SKM-1 (cell line): ENCODE measurements around the gene MPZL1.
"Not testable (repeated sequence)": the region's sequence is repeated elsewhere in the genome, so short reads cannot be mapped to it uniquely, and the experiment has no call there.

Experiments
- DNase-seq: peaks from one replicate; lab custom pipeline; 2025; ENCODE audit not compliant: unreplicated experiment; lab: John Stamatoyannopoulos, UW

MPZL1 gene

DNA sequence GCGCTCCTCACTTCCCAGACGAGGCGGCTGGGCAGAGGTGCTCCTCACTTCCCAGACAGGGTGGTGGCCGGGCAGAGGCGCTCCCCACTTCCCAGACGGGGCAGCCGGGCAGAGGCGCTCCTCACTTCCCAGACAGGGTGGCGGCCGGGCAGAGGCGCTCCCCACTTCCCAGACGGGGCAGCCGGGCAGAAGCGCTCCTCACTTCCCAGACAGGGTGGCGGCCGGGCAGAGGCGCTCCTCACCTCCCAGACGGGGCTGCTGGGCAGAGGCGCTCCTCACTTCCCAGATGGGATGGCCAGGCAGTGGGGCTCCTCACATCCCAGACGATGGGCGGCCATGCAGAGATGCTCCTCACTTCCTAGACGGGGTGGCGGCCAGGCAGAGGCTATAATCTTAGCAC, 84.5 kb downstream of the MPZL1 start:
- not testable (repeated sequence) for DNase-seq

DNA sequence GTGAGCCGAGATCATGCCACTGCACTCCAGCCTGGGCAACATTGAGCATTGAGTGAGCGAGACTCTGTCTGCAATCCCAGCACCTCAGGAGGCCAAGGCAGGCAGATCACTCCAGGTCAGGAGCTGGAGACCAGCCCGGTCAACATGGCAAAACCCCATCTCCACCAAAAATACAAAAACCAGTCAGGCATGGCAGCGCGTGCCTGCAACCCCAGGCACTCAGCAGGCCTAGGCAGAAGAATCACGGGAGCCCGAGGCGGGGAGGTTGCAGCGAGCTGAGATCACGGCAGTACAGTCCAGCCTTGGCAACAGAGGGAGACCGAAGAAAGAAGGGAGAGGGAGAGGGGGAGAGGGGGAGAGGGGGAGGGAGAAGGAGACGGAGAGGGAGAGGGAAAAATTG, 84.9 kb downstream of the MPZL1 start:
- not testable (repeated sequence) for DNase-seq

DNA sequence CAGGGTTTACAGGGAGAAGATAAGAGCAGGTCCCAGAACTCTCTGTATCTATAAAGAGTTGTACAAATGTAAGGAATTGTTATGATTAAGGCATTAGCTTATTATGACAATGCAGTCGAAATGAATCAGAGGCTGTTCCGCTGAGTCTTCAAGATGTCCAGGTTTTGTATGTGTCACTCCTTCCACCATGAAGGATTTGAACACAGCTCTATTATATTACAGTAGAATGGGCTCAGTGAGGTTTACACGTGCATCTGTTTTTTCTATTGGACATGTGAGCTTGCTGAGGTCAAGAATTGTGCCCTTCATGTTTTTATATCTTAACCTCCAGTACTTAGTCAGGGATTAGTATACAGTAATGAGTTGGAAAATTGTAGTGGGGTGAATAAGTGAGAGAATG, 86.3 kb downstream of the MPZL1 start:
- DNase-seq = no peak

DNA sequence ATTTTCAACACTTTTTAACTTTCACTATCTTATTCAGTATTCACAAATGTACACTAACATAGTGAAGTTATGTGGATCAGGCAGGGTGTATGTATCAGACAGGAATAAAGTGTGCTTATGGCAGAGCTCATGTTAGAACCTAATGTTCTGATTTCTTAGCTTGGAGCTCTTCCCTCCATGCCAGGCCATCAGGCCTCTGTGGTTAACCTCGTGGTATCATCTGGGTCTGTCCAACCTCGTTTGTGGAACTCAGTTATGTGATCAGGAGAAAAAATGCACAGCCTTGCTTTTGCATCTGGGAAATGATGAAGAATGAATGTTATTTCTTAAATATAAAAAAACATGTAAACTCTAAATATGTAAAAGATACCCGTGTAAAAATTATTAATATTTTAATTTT, 86.9 kb downstream of the MPZL1 start:
- no peak for DNase-seq

DNA sequence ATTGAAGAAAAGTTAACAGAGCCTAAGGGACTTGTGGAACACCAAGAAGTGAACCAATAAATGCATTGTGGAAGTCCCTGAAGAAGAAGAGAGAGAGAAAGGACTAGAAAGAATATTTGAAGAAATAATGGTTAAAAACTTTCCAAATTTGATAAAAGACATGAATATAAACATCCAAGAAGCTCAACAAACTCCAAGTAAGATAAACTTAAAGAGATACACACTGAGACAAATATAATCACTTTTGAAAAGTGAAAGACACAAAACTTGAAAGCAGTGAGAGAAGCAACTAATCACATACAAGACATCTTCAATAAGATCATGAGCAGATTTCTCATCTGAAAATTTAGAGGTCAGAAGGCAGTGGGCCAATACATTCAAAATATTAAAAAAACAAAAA, 91.2 kb downstream of the MPZL1 start:
- DNase-seq = no peak

DNA sequence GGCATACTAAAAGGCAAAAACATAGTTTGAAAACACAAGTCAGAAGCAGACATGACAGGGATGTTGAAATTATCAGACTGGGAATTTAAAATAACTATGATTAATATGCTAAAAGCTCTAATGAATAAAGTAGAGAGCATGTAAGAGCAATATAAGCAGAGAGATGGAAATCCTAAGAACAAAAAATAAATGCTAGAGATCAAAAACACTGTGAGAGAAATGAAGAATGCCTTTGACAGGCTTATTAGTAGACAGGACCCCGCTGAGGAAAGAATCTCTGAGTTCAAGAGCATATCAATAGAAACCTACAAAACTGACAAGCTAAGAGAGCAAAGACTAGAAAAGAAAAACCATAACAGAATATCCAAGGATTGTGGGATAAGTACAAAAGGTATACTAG, 93.9 kb downstream of the MPZL1 start:
- no peak for DNase-seq

DNA sequence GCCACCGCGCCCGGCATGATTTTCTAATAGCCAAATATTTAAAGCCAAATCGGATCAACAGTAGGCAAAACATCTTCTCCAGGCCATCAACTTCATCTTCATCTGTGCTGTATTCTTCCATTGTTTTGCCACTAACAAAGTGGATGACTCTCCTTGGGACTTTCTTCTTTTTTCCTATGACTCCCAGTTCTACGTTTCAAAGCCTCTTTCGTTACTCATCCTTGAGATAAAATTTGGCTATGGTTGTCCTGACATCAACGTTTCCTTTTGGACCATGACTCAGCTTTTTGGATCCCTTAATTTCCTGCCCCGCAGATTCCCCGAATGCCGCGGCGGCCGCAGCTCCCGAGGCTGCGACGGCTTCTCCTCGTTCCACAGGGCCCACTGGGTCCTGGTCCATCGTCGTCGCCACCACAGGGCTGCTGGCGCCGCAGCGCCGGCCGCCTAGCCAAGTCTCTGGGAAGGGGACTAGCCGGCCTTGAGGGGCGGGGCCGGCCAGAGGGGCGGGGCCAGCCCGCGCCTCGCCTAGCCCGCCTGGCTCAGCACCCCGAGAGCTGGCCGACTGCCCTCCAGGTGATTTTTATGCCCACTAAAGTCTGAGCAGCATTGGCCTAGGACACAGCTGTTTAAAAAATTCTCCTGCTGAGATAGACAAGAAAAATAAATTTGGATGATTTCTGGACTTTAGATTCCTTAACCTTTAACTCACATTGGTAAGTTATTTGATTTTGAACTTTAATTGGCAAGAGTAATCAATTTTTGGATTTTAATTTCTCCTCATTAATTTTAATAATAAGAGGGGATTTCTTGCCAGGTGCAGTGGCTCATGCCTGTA, 98.3 kb downstream of the MPZL1 start:
- no peak for DNase-seq

DNA sequence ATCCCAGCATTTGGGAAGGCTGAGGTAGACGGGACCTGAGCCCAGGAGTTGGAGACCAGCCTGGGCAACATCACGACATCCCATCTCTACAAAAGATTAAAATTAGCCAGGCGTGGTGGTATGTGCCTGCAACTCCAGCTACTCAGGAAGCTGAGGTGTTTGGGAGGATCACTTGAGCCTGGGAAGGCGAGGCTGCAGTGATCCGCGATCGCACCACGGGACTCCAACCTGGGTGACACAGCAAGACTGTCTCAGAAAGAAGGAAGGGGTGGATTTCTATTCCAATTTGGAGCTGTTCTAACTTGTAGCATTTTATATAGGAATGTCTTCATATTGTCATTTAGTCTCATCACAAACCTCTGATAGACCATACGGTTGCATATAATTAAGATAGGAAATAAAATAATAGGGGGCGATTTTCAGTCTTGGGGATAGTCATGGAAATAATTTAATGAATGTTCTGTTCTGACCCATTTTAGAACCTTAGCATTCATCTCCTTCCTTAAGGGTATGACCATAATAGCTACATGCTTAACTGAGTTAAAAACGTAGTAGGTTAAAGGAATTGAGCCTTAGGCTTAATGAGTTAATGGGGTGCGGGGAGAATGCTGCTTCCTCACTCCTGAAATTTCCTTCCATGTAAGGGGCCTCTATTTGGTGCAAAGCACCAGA, 99.0 kb downstream of the MPZL1 start:
- no peak for DNase-seq

DNA sequence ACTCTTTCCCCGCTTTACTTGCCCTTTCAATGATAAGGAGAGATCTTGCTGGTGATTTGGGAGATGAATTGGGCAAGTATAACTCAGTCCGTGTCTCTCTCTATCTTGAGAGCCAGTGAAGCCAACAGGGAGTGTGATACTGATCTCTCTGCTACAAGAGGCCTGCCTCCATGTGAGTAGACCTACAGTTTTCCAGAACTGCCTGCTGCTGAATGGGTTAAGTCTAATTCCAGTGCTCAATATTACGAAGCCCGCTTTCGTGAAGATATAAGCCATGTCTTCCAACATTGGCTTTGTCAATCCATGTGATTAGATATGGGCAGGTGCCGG, 99.5 kb downstream of the MPZL1 start:
- DNase-seq = no peak

DNA sequence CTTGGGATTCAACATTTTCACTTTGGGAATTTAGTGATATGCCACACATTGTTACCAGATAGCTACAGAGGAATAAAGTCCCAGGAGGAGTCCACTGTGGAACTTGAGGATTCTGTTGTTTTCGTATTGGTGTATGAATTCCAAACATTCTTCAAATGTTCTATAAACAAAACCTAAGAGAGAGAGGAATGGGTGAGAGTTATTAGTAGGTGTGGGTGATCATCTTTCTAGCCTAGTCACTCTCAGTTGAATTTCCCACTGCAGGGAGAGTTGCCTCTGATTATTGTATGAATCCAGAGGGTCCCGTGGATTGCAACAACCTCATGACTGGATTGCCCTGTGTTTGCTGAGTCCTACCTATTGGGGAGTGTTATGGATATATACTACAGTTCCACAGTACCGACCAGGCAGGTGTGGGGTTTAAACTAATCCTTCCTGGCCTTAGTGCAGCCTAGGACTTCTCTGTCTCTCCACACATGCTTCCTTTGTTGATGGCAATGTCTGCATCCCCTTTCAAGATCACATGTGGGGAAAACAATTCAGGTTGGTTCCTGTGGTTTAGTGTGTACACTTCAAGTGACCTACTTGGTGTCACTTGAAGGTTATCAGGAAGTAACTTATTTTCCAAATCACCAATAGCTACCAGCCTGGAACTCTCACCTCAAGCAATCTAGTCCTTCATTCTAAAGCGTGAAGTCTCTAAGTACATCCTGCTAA, 100.3 kb downstream of the MPZL1 start:
- DNase-seq = no peak

DNA sequence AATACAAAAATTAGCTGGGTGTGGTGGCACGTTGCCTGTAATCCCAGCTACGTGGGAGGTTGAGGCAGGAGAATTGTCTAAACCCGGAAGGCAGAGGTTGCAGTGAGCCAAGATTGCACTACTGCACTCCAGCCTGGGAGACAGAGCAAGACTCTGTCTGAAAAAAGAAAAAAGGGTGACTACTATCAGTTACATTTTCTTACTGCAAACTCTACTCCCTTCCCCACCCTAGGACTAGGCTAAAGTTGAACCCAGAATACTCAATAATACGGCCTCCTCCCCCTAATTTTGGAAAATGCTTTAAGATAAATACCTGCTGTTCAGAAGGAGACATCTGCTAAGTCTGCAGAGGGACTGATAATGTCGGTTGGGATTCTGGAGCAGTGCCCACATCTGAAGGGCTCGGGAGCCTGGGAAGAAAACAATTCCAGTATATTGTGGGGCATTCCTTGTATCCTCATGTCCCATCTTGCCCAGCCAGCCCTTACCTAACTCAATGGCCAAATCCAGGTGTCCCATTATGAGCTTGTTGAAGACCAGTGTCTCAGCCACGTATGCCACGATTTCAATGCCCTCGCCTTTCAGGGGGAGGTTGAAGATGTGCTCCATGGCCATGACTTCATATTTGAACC, 102.5 kb downstream of the MPZL1 start:
- no peak for DNase-seq

DNA sequence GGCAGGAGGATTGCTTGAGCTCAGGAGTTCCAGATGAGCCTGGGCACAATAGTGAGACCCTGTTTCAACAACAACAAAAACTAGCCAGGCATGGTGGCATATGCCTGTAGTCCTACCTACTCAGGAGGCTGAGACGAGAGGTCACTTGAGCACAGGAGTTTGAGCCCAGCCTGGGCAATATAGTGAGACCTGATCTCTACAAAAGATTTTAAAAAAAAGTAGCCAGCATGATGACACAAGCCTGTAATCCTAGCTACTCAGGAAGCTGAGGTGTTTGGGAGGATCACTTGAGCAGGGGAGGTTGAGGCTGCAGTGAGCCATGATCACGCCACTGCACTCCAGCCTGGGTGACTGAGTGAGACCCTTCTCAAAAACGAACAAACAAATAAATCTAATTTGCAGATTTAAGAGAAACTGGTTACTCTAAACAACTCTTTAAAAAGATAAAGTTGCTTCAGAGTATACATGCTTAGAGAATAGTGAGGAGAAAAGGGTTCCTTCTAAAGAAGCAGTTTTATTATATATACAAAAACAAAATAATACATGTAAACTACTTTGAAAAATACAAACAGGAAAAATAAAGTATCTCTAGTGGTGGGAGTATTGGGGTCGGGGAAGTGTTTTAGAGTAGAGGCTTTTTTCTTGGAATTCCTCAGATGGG, 103.8 kb downstream of the MPZL1 start:
- no peak for DNase-seq

DNA sequence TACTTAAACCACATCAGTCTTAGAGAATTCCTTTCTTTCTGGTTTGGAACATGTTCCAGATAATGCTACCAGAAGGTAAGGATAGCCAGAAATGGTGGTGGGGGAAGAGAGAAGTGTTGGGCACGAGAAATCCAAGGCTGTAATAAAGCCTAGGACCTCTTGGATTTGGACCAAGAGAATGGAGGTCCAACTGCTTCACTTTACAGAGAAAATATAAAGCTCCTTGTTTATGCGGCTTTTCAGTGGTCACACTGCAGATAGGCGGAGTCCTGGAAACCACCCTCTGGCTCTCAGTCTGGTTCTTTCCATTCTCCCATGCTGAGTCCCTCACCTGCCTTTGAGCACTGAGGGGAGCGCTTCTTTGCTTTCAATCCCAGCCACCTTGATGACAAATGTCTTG, 104.3 kb downstream of the MPZL1 start:
- no peak for DNase-seq

DNA sequence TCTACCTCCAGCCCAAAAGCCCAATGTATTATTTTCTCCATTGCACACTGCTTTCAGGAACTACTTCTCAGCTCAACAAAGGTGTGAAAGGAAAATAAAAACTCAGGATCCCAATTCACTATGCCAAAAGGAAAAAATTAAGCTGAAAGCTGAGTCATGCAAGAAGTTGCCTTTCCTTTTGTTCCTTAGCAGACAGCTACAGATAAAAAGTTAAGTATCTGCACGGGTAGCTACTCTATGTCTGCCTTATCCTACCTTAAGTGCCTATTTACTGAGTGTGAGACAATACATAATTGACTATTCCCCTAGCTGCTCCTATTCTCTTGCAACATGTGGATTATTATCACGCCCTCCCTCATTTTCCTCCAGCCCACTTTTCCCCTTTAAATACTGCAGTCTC, 108.1 kb downstream of the MPZL1 start:
- DNase-seq = no peak

DNA sequence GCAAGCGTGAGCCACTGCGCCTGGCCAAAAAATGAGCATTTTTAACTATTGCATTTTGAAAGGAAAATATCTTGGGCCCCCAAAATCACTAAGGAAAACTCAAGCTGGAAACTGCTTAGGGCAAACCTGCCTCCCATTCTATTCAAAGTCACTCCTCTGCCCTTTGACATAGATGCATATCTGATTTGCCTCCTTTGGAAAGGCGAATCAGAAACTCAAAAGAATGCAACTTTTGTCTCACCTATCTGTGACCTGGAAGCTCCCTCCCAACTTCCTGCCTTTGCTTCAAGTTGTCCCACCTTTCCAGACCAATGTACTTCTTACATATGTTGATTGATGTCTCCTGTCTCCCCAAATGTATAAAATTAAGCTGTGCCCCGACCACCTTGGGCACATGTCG, 108.9 kb downstream of the MPZL1 start:
- DNase-seq = not testable (repeated sequence)

DNA sequence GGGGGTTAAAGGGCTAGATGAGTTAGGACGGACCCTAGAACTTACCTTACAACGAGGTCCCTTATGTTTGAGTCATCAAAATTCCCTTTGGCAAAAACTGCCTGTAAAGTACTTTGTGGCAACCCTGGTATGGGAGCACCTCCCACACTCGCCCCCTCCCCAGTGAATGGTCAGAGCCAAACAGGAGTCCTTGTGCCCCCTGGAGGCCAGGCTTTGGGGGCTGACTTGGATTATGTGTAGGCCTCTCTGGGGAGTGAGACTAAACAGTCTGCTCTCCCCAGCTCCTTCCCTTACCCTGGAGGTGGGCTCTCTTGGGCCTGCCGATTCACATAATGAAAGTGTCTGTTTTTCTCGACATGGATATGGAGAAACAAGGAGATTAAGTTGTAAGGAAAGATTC, 110.9 kb downstream of the MPZL1 start:
- no peak for DNase-seq

DNA sequence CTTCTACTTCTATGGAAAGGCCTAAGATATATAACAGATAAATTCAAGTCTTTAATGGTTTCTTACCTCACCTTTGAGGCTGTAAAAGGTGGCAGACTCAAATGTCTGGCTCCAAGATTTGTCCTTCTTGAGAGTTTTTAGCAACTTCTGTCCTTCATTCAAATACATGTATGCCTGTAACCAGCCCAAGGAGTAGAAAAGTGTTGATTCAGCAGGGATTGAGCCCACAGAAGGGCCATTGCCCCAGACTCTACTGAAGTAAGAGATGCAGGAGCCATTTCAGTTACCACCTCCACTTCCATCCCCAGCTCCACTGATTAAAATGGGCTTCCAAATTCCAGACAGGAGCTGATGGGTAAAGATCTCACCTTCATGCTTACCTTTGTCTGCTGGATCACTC, 112.1 kb downstream of the MPZL1 start:
- no peak for DNase-seq

DNA sequence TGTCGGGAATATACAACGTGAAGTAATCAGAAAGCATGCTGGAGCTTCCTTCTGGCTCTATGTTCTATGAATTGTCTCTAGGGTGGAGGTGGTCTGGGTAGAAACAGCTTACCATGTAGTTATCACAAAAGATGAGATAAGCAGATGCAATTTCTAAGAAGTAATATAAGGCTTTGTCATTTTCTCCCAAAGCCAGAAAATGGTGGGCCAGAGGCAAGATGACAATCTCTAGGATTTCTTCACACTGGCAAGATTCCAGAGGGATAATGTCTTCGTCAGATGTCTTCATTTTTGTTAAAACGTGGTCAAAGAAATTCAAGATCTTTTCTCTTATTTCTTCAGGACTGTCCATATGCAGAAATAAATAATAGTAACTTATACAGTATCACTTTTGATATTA, 114.4 kb downstream of the MPZL1 start:
- DNase-seq = no peak

DNA sequence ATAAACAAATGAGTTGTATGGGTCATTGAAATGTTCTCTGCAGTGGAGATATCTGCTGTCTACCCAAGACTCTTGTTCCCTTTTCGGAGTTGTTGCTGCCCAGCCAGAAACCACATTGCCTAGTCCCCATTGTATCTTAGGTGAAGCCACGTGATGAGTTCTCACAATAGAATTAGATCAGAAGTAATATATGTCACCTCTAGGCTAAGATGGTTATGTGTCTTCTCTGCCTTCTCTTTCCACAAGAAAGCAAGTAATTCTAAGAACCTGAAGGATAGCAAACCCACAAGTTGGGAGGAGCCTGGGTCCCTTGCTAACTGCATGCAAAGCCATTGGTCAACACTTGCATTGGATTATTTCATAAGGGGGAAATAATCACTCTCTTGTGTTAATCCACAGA, 115.5 kb downstream of the MPZL1 start:
- DNase-seq = no peak

DNA sequence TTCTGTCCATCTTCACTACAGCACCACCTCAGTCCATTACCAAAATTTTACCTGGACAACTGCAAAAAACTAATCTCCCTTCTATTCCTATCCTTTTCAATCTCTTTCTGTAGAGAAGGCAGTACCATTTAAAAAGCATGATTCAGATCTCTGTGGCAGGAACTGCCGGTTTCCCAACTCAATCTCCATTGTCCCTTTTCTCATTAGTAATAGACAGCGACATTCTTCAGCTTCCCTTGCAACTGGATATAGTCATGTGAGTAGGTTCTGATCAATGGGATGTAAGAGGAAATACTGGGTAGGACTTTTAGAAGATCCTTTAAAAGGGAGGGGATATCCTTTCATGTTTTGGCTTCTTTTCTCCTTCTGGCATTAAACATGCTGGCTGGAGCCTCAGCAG, 117.2 kb downstream of the MPZL1 start:
- no peak for DNase-seq
